Measurements from ENCODE around the gene PDGFRB.

GRCh38 chr5:150183436-150183835 lies 27.8 kb upstream of the PDGFRB start:
- TF ChIP-seq CTCF (IDR thresholded peaks at IDR 0.05; ENCODE audit: insufficient read depth, low read length) (no peak), REST (IDR thresholded peaks at IDR 0.05; ENCODE audit: insufficient replicate concordance, low read depth) (no peak), POLR2AphosphoS5 (IDR thresholded peaks at IDR 0.05; ENCODE audit: low read depth) (no peak)

Measured in HL-60 (cell line).